Chondrocyte (in vitro differentiated cells): ENCODE measurements around the gene DVL1. TPM values are rescaled to one million over a fixed set of nuclear protein-coding genes. Genes with fewer than 3 reads are reported as not detected.

Experiments
- DNase-seq: peaks from one replicate; pipeline ENCODE4 v3.0.0; 2021; ENCODE audit warnings: mixed read lengths, low spot score
- H3K27ac Mint-ChIP-seq: one replicate; pipeline ENCODE4 v1.8.0; 2021; ENCODE audit warnings: mild to moderate bottlenecking, moderate library complexity, mixed read lengths; ENCODE audit not compliant: unreplicated experiment
- H3K27me3 Mint-ChIP-seq: 2 replicates; pipeline ENCODE4 v1.8.0; 2021; ENCODE audit warnings: low read depth, mixed read lengths
- H3K36me3 Mint-ChIP-seq: 2 replicates; pipeline ENCODE4 v1.8.0; 2021; ENCODE audit warnings: low read depth, mixed read lengths
- H3K4me1 Mint-ChIP-seq: 2 replicates; pipeline ENCODE4 v1.8.0; 2021; ENCODE audit warnings: low read depth, mild to moderate bottlenecking, mixed read lengths
- H3K4me3 Mint-ChIP-seq: one replicate; pipeline ENCODE4 v1.8.0; 2021; ENCODE audit warnings: mild to moderate bottlenecking, moderate library complexity, mixed read lengths; ENCODE audit not compliant: unreplicated experiment
- H3K9me3 Mint-ChIP-seq: 2 replicates; pipeline ENCODE4 v1.8.0; 2021; ENCODE audit warnings: low read depth, mixed read lengths
- total RNA-seq: library from RNA; stranded (reverse); gene quantifications from 3 replicates; pipeline ENCODE4 v1.2.1, GENCODE V29; 2021
- TF ChIP-seq, protein P1 (sequence below): fragments of 200-600 bp; sonication (generic); IDR thresholded peaks from 2 replicates; pipeline ENCODE4 v1.5.0; 2021; ENCODE audit warnings: antibody characterized with exemption, mild to moderate bottlenecking, moderate library complexity

Gene DVL1
- total RNA-seq, 1 donor from 2014 or later, result 59.6 TPM

DNA sequence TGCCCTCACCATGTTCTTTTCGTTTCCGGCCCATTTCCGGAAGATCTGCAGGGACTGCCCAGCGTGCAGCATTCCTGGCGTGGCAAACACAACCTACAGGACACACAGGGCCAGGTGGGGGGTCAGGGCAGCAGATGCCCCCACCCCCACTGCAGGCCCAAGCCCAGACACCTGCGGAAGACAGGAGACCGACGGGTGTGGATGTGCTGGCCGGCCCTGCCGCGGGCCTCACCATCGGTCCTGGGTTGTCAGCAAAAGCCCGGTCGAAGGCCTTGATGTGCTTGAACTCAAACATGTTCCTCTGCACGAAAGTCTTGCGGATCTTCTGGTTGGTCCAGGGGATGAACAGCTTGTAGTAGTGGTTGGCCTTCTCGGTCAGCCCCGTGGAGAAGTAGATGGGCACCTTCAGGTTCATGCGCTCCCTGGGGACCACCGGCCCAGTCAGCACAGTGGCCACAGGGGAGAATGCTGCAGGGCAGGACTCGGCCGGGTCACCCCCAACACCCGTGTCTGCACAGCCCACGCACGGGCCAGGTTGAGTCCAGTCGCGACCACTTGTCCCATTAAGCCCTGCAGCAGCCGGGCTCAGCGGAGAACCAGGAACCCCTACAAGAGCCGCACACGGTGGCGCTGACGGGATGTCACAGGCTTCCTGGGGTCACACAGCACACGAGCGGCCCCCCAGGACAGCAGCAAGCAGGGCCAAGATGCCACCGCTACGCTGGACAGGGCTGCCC is 35.5 kb downstream of the DVL1 start:
- TF ChIP-seq, protein P1, sequence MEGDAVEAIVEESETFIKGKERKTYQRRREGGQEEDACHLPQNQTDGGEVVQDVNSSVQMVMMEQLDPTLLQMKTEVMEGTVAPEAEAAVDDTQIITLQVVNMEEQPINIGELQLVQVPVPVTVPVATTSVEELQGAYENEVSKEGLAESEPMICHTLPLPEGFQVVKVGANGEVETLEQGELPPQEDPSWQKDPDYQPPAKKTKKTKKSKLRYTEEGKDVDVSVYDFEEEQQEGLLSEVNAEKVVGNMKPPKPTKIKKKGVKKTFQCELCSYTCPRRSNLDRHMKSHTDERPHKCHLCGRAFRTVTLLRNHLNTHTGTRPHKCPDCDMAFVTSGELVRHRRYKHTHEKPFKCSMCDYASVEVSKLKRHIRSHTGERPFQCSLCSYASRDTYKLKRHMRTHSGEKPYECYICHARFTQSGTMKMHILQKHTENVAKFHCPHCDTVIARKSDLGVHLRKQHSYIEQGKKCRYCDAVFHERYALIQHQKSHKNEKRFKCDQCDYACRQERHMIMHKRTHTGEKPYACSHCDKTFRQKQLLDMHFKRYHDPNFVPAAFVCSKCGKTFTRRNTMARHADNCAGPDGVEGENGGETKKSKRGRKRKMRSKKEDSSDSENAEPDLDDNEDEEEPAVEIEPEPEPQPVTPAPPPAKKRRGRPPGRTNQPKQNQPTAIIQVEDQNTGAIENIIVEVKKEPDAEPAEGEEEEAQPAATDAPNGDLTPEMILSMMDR, result no peak
- H3K36me3 Mint-ChIP-seq, result peaks cover 14% of the 10 kb centered on the region
- H3K4me3 Mint-ChIP-seq, result no peak overlapping the region
- peaks cover 14% of the 10 kb centered on the region for H3K4me1 Mint-ChIP-seq
- H3K27ac Mint-ChIP-seq, result no peak overlapping the region
- no peak for DNase-seq
- H3K27me3 Mint-ChIP-seq, result no peaks in the 10 kb centered on the region
- no peaks in the 10 kb centered on the region for H3K9me3 Mint-ChIP-seq

DNA sequence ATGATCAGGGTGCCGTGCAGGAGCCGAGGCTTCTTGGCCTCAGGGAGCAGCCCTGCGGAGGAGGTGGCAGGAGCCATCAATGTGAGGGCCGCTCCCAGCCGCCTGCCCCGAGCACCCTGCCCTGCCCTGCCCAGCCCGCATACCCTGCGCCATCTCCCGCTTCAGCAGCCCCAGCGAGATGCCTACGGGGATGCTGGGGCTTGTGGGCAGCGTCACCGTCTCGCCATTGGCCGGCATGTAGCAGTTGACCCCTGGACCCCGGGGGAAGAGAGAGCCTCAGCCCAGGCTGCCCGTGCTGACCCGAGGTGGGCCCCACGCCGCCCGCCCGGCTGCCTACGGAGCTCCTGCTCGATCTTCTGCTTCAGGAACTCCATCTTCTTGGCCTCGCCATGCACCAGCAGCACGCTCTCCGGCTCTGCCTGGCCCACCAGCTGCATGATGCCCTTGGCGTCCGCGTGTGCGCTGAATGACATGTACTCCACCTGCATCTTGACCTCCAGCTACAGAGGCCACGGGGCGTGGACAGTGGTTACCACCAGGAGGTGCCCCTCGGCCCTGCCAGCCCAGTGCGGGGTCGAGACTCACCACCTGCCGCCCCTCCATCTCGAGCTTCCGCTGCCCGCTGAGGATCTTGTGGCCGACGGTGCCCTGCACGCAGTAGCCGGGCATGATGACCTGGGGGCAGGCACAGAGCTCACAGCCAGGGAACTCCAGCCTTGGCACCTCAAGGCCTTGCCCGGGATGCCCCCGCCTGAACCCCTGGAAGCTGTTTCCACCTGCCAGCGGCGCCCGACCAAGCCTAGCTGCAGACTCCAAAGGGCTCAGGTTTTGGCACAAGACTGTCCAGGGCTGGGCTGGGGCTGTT is 36.5 kb downstream of the DVL1 start:
- H3K36me3 Mint-ChIP-seq, result peaks cover 14% of the 10 kb centered on the region
- no peak overlapping the region for H3K27ac Mint-ChIP-seq
- H3K9me3 Mint-ChIP-seq, result no peaks in the 10 kb centered on the region
- H3K4me1 Mint-ChIP-seq, result peaks cover 5% of the 10 kb centered on the region
- no peak for DNase-seq
- H3K27me3 Mint-ChIP-seq, result no peaks in the 10 kb centered on the region
- TF ChIP-seq, protein P1, result no peak
- no peak overlapping the region for H3K4me3 Mint-ChIP-seq

DNA sequence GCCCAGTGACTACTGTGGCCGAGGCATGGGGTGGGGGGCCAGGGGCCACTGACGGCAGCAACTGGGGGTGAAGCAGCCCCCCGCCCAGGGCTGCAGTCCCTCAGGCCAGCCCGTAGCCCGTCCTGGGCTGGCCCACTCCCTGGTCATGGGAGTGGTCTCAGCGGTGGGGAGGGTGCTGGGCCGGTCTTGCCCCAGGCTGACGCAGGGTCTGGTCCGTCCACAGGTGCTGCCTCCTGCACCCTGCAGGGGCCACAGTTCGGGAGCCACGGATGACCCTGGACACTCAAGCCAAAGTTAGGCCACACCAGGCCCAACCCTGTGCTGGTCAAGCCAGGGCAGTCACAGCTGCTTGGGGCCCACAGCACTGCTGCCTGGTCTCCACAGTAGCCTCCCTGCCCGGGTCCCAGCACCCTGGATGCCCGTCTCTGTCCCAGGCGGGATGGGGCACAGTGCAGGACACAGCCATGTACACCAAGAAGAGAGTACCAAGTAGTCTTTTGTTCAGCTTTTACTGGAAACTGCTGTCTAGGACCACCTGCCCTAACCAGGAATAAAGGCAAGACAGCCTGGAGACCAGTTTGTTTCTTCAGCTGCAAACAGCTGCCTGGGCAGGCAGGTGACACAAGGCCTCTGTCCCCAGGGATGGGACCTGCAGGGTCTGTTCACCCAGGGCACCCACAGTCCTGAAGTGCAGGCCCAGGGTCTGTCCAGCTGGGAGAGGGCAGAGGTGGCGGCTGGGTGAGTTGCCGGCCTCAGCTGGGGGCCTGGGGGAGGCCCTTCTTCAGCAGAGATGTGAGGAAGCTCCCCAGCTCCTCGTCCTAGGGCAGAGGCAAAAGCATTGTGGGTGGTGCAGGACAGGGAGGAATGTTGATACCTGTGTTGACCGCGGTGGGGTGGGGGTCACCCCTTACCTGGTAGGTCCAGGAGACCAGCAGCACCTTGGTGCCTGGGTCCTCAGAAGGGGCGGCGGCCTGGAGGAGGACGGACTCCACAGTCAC is 37.8 kb downstream of the DVL1 start:
- H3K36me3 Mint-ChIP-seq, result peaks cover 12% of the 10 kb centered on the region

DNA sequence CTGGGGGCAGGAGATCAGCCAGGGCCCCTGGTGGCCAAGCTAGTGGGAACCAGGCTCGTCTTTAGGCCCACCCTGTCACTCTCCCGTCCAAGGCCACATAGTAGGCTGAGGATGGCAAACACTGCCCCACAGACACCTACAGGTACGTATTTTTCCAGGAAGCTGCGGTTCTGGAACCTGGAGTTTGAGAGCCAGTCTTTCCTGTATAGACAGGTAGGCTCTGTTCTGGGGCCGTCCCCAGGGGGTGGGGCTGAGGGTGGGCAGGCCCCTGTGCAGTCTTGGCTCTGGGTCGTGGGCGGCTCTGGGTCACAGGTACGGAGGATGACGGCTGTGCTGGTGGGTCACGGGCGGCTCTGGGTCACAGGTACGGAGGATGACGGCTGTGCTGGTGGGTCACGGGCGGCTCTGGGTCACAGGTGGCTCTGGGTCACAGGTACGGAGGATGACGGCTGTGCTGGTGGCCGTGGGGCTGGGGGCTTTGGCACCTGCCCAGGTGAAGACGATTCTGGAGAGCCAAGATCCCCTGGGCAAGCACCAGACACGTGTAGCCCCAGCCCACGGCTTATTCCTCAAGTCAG is 38.7 kb downstream of the DVL1 start:
- H3K27ac Mint-ChIP-seq, result no peak overlapping the region
- H3K27me3 Mint-ChIP-seq, result no peaks in the 10 kb centered on the region
- peaks cover 17% of the 10 kb centered on the region for H3K4me1 Mint-ChIP-seq
- DNase-seq, result no peak
- H3K9me3 Mint-ChIP-seq, result no peaks in the 10 kb centered on the region
- H3K36me3 Mint-ChIP-seq, result peaks cover 10% of the 10 kb centered on the region
- TF ChIP-seq, protein P1, result no peak
- peak overlapping the region; percentile 12 for H3K4me3 Mint-ChIP-seq

More for the DNA sequence above, 37.8 kb downstream of the DVL1 start:
- peaks cover 8% of the 10 kb centered on the region for H3K4me1 Mint-ChIP-seq
- H3K27ac Mint-ChIP-seq, result no peak overlapping the region
- H3K27me3 Mint-ChIP-seq, result no peaks in the 10 kb centered on the region
- H3K9me3 Mint-ChIP-seq, result no peaks in the 10 kb centered on the region
- TF ChIP-seq, protein P1, result no peak
- no peak overlapping the region for H3K4me3 Mint-ChIP-seq
- no peak for DNase-seq
